Tibial artery (tissue), 4 donors: ENCODE measurements around the gene C19orf47.

ENCODE experiments used
- DNase-seq, 2 donors: peaks; one replicate each; pipeline ENCODE4 v3.0.0-alpha.2; 2019
- H3K27ac ChIP-seq, 2 donors: fragments of 200-600 bp; sonication (generic) in 1 of 2; 1 replicate in 1 of 2; 2 replicates in 1 of 2; pipeline ENCODE4 v1.5.1; 2018 to 2019; ENCODE audit warnings: mild to moderate bottlenecking in 1 of 2
- H3K27me3 ChIP-seq, 2 donors: fragments of 200-600 bp; sonication (generic) in 1 of 2; one replicate each; pipeline versions ENCODE4 v1.5.1 to v1.6.0; 2016 to 2019
- H3K36me3 ChIP-seq, 3 donors: fragments of 200-600 bp; sonication (generic) in 2 of 3; one replicate each; pipeline ENCODE4 v1.5.1; 2016 to 2019; ENCODE audit warnings: mild to moderate bottlenecking in 2 of 3
- H3K4me1 ChIP-seq, 4 donors: fragments of 200-600 bp; sonication (generic) in 2 of 4; 1 replicate in 3 of 4; 2 replicates in 1 of 4; pipeline ENCODE4 v1.5.1; 2016 to 2019
- H3K4me3 ChIP-seq, 2 donors: fragments of 200-600 bp; sonication (generic) in 1 of 2; 1 replicate in 1 of 2; 2 replicates in 1 of 2; pipeline ENCODE4 v1.5.1; 2018 to 2019; ENCODE audit warnings: mild to moderate bottlenecking in 2 of 2
- H3K9me3 ChIP-seq, 3 donors: fragments of 200-600 bp; sonication (generic) in 1 of 3; one replicate each; pipeline ENCODE4 v1.5.1; 2016 to 2019
- CTCF ChIP-seq, 2 experiments: fragments of 200-600 bp in 1 of 2; fragments of 450-650 bp in 1 of 2; IDR thresholded peaks; one replicate each; pipeline ENCODE4 v1.5.1; 2017 to 2019; ENCODE audit warnings: antibody characterized with exemption in 2 of 2, mild to moderate bottlenecking in 1 of 2, moderate library complexity in 1 of 2
- intact Hi-C: fragments of 100-400 bp; cut with DNase I; formaldehyde crosslinking; loops from one replicate; pipeline ENCODE4 v1.15.0; 2023; ENCODE audit warnings: low total_unique reads

C19orf47 gene

GRCh38 chr19:40360708-40361241 is 12.6 kb upstream of the C19orf47 start:
- DNase-seq: peak in 1 of 2 donors; percentile 59
- Histone ChIP-seq H3K4me3 (no peak overlapping the region), H3K27me3 (no peaks in the 10 kb centered on the region), H3K4me1 (peaks cover 0 to 16% (median 6%) of the 10 kb centered on the region in 4 donors), H3K36me3 (peaks cover 0 to 25% (median 9%) of the 10 kb centered on the region in 3 donors), H3K27ac (no peak overlapping the region), H3K9me3 (no peaks in the 10 kb centered on the region)
- TF ChIP-seq CTCF (IDR thresholded peaks at IDR 0.05): no peak
- intact Hi-C loops: no loop called here

DNA sequence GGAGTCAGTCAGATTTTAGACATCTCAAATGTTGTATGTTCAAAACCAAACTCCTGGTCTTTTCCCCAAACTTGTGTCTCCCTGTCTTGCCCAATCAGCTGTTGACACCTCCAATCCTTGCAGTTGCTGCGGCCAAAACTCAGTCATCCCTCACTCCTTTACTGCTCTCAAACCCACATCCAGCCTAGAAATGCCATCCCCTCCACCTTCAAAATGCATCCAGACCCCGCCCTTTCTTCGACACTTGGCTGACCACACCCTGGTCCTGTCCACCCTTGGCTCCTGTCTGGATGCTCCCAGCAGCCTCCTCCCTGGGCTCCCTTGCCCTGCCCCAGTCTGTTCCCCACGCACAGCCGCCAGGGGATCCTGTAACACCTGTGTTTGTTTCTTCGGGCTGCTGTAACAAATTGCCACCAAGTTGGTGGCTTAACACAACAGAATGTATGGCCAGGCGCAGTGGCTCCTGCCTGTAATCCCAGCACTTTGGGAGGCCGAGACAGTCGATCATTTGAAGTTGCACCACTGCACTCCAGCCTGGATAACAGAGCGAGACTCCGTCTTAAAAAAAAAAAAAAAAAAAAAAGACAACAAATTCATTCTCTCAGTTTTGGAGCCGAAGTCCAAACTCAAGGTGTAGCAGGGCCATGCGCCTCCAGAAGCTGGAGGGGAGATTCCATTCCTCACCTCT is 12.0 kb upstream of the C19orf47 start:
- H3K36me3 ChIP-seq: peaks cover 0 to 25% (median 9%) of the 10 kb centered on the region in 3 donors
- no peaks in the 10 kb centered on the region for H3K9me3 ChIP-seq
- H3K27ac ChIP-seq: no peak overlapping the region
- no peak for DNase-seq
- H3K27me3 ChIP-seq: no peaks in the 10 kb centered on the region
- peaks cover 0 to 9% (median 2%) of the 10 kb centered on the region in 4 donors for H3K4me1 ChIP-seq
- H3K4me3 ChIP-seq: no peak overlapping the region
- intact Hi-C loops: no loop called here
- TF ChIP-seq CTCF (IDR thresholded peaks at IDR 0.05): no peak

GRCh38 chr19:40358773-40359172 is 10.6 kb upstream of the C19orf47 start:
- peak in 1 of 2 donors; percentile 39 for DNase-seq
- intact Hi-C loops: no loop called here
- Histone ChIP-seq H3K27ac (no peak overlapping the region), H3K9me3 (no peaks in the 10 kb centered on the region), H3K27me3 (no peaks in the 10 kb centered on the region), H3K4me3 (no peak overlapping the region), H3K36me3 (peaks cover 0 to 31% (median 9%) of the 10 kb centered on the region in 3 donors), H3K4me1 (peaks cover 0 to 4% (median 2%) of the 10 kb centered on the region in 4 donors)
- no peak for TF ChIP-seq CTCF (IDR thresholded peaks at IDR 0.05)

- peaks cover 0 to 31% (median 9%) of the 10 kb centered on the region in 3 donors for H3K36me3 ChIP-seq
- H3K4me1 ChIP-seq: peaks cover 0 to 4% (median 2%) of the 10 kb centered on the region in 4 donors
- no peaks in the 10 kb centered on the region for H3K9me3 ChIP-seq
- DNase-seq: no peak
- intact Hi-C loops: no loop called here
- no peak overlapping the region for H3K27ac ChIP-seq
- no peak for TF ChIP-seq CTCF (IDR thresholded peaks at IDR 0.05)
- H3K27me3 ChIP-seq: no peaks in the 10 kb centered on the region
- no peak overlapping the region for H3K4me3 ChIP-seq
Observed at GRCh38 chr19:40357640-40358039, 9.4 kb upstream of the C19orf47 start.

DNA sequence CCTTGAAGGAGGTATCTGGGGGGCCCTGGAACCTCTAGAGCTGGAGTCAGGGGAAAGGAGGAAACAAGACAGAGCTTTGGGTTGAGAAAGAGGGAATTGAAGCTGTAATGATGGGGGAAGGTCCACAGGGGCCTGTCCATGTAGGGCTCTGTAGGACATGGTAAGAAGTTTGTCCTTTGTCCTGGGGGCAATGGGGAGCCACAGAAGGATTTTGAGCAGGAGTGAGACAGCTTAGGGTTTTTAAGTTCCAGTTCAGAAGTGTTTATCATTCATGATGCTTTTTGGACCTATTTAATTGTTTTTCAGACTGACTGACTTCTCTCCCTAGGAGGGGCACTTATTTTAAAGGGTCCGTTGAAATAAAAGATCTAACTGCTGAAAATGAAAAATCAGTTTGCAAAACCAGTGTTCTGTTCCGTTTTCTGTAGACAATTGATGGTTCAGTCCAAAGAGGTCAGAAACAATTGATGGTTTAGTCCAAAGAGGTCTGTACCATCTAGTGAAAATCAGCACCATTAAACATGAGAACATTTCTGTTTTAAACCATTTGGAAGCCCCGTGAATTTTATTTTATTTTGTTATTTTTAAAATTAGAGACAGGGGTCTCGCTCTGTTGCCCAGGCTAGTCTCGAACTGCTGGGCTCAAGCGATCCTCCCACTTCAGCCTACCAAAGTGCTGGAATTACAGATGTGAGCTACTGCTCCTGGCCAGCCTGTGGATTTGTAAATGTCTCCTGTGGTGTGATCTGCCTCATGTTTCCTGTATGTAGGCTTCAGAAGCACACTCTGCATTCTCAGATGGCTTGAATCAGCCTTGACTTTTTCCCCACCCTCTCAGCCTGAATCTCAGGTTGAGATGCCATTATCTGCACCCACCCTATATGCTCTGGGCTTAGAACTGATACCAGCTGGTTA is 8.7 kb upstream of the C19orf47 start:
- Histone ChIP-seq H3K27me3 (no peaks in the 10 kb centered on the region), H3K4me3 (no peak overlapping the region), H3K36me3 (peaks cover 0 to 25% (median 9%) of the 10 kb centered on the region in 3 donors), H3K27ac (no peak overlapping the region), H3K9me3 (no peaks in the 10 kb centered on the region), H3K4me1 (peaks cover 0 to 4% (median 2%) of the 10 kb centered on the region in 4 donors)
- intact Hi-C loops: no loop called here
- no peak for DNase-seq
- TF ChIP-seq CTCF (IDR thresholded peaks at IDR 0.05): no peak
